Smooth muscle cell (in vitro differentiated cells): Measurements from ENCODE around the gene SSBP3. TPM values are rescaled to one million over a fixed set of nuclear protein-coding genes. Genes with fewer than 3 reads are reported as not detected.

Source experiments
- DNase-seq: peaks from one replicate; lab custom pipeline; 2025; ENCODE audit not compliant: unreplicated experiment; lab: John Stamatoyannopoulos, UW
- H2AFZ ChIP-seq: fragments of 200-600 bp; sonication (generic); 2 replicates; pipeline ENCODE4 v1.6.0; 2016; ENCODE audit warnings: antibody characterized with exemption, low read depth, mild to moderate bottlenecking
- H3F3A ChIP-seq: fragments of 200-600 bp; sonication (generic); 2 replicates; pipeline ENCODE4 v1.6.0; 2017; ENCODE audit warnings: antibody characterized with exemption, low read depth
- H3K27ac ChIP-seq: fragments of 200-600 bp; sonication (generic); 2 replicates; pipeline ENCODE4 v1.5.1; 2016; ENCODE audit warnings: low read depth, mild to moderate bottlenecking
- H3K27me3 ChIP-seq: fragments of 200-600 bp; sonication (generic); 2 replicates; pipeline ENCODE4 v1.6.1; 2016; ENCODE audit warnings: low read depth, mild to moderate bottlenecking
- H3K36me3 ChIP-seq: fragments of 200-600 bp; sonication (generic); 2 replicates; pipeline ENCODE4 v1.5.1; 2016; ENCODE audit warnings: low read depth
- H3K4me1 ChIP-seq: fragments of 200-600 bp; sonication (generic); 2 replicates; pipeline ENCODE4 v1.5.1; 2016; ENCODE audit warnings: low read depth
- H3K4me2 ChIP-seq: fragments of 200-600 bp; sonication (generic); 2 replicates; pipeline ENCODE4 v1.6.0; 2016; ENCODE audit warnings: mild to moderate bottlenecking
- H3K4me3 ChIP-seq: fragments of 200-600 bp; sonication (generic); 2 replicates; pipeline ENCODE4 v1.5.1; 2016; ENCODE audit warnings: mild to moderate bottlenecking
- H3K79me2 ChIP-seq: fragments of 200-600 bp; sonication (generic); 2 replicates; pipeline ENCODE4 v1.6.0; 2016; ENCODE audit warnings: low read depth, mild to moderate bottlenecking
- H3K9ac ChIP-seq: fragments of 200-600 bp; sonication (generic); 2 replicates; pipeline ENCODE4 v1.6.0; 2016; ENCODE audit warnings: low read depth
- H3K9me3 ChIP-seq: fragments of 200-600 bp; sonication (generic); replicated peaks from 2 replicates; pipeline ENCODE4 v1.5.1; 2016; ENCODE audit warnings: low read depth
- H4K20me1 ChIP-seq: fragments of 200-600 bp; sonication (generic); 2 replicates; pipeline ENCODE4 v1.6.0; 2016; ENCODE audit warnings: low read depth
- CTCF ChIP-seq: fragments of 200-600 bp; sonication (generic); IDR thresholded peaks from 2 replicates; pipeline ENCODE4 v1.5.1; 2017; ENCODE audit warnings: borderline replicate concordance, mild to moderate bottlenecking, antibody characterized with exemption; ENCODE audit not compliant: insufficient read depth, poor library complexity, severe bottlenecking
- WGBS: methylation state at CpG from one replicate; pipeline ENCODE4 v1.1.7; 2016; ENCODE audit warnings: low lambda C conversion rate; 5-methylcytosine and 5-hydroxymethylcytosine counted together
- polyA plus RNA-seq: library from polyadenylated mRNA; unstranded; fragments of >200 nt; fragmentation: Nextera tagmentation; extraction: Ambion mirVana; gene quantifications from 2 replicates; pipeline ENCODE4 v1.2.1, GENCODE V29; 2016
- total RNA-seq: library from RNA; depleted of rRNA; stranded (reverse); fragments of >200 nt; gene quantifications from 2 replicates; pipeline ENCODE4 v1.2.3, GENCODE V29; 2014

SSBP3 gene
- total and polyA plus RNA-seq, 2 experiments from 2014 or later = 26.5 to 30.1 TPM

GRCh38 chr1:54399765-54400164 lies 6.4 kb downstream of the SSBP3 start:
- H3K79me2 ChIP-seq = peaks cover 87% of the 10 kb centered on the region
- no peak overlapping the region for H3K27ac ChIP-seq

GRCh38 chr1:54398963-54399528 lies 7.1 kb downstream of the SSBP3 start:
- Histone ChIP-seq H2AFZ (no peak overlapping the region), H3F3A (no peaks in the 10 kb centered on the region), H3K79me2 (peaks cover 89% of the 10 kb centered on the region), H3K9me3 (no peaks in the 10 kb centered on the region), H3K4me1 (peaks cover 12% of the 10 kb centered on the region), H3K27me3 (no peaks in the 10 kb centered on the region), H3K27ac (no peak overlapping the region), H3K36me3 (peaks cover 10% of the 10 kb centered on the region), H3K4me2 (no peak overlapping the region), H4K20me1 (peaks cover 99% of the 10 kb centered on the region), H3K4me3 (no peak overlapping the region), H3K9ac (no peak overlapping the region)
- TF ChIP-seq CTCF = no peak
- no peak for DNase-seq
- WGBS = 96% methylated on average over 9 of the region's 9 CpGs

More at GRCh38 chr1:54399765-54400164, 6.4 kb downstream of the SSBP3 start:
- Histone ChIP-seq H3K9me3 (no peaks in the 10 kb centered on the region), H3K4me3 (no peak overlapping the region), H3F3A (no peaks in the 10 kb centered on the region), H3K4me2 (no peak overlapping the region), H3K9ac (no peak overlapping the region), H3K27me3 (no peaks in the 10 kb centered on the region), H2AFZ (no peak overlapping the region), H3K4me1 (peaks cover 17% of the 10 kb centered on the region), H3K36me3 (peaks cover 10% of the 10 kb centered on the region), H4K20me1 (peaks cover 98% of the 10 kb centered on the region)
- 98% methylated on average over 4 of the region's 4 CpGs for WGBS
- no peak for DNase-seq
- TF ChIP-seq CTCF = no peak

GRCh38 chr1:54397980-54398379 lies 8.2 kb downstream of the SSBP3 start:
- no peak overlapping the region for H3K27ac ChIP-seq

More at GRCh38 chr1:54397980-54398379, 8.2 kb downstream of the SSBP3 start:
- H3K4me2 ChIP-seq = no peak overlapping the region
- no peak overlapping the region for H3K4me3 ChIP-seq
- no peak for TF ChIP-seq CTCF
- no peaks in the 10 kb centered on the region for H3F3A ChIP-seq
- H3K27me3 ChIP-seq = no peaks in the 10 kb centered on the region
- H3K36me3 ChIP-seq = peaks cover 10% of the 10 kb centered on the region
- peaks cover 99% of the 10 kb centered on the region for H4K20me1 ChIP-seq
- H3K9ac ChIP-seq = no peak overlapping the region
- peaks cover under 1% of the 10 kb centered on the region for H3K4me1 ChIP-seq
- H2AFZ ChIP-seq = no peak overlapping the region
- peaks cover 92% of the 10 kb centered on the region for H3K79me2 ChIP-seq
- no peaks in the 10 kb centered on the region for H3K9me3 ChIP-seq
- WGBS = 96% methylated on average over 3 of the region's 3 CpGs
- no peak for DNase-seq
